ENCODE measurements around the gene C1orf74.

DNA sequence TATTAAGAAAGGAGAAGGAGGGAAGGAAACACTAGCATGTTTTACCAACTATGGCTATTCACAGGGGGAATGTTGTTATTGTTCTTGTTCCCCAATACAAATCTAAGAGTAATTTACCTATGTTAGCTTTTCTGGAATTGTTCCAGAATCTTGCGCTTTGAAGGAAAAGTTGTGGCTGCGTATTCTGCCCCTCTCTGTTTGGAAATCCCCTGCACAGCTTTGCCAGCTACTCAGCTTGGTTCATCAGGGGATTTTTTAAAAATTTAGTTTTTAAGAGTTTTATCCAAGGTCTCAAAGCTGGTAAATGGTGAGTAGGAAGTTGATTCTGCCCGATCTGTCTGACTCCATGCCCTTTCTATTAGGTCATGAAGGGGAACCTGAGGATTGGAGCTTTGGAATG lies 31.1 kb upstream of the C1orf74 start:
- TF ChIP-seq CTCF (IDR thresholded peaks at IDR 0.05; ENCODE audit: low read length) (no peak), EZH2 (IDR thresholded peaks at IDR 0.05; ENCODE audit: borderline replicate concordance, low read length) (no peak)

Data from OCI-LY1 (cell line).